ENCODE data around the gene PSMD2.
"Not testable (repeated sequence)": the region's sequence is repeated elsewhere in the genome, so short reads cannot be mapped to it uniquely, and the experiment has no call there.

PSMD2 gene

GRCh38 chr3:184321666-184322065 is 22.6 kb downstream of the PSMD2 start:
- DNase-seq: no peak

GRCh38 chr3:184322731-184323487 is 23.9 kb downstream of the PSMD2 start:
- no peak for DNase-seq

GRCh38 chr3:184323696-184324095 is 24.7 kb downstream of the PSMD2 start:
- no peak for DNase-seq

- DNase-seq: no peak
Measured at GRCh38 chr3:184325269-184325668, 26.2 kb downstream of the PSMD2 start.

- DNase-seq: no peak
Measured at GRCh38 chr3:184325715-184326369, 26.8 kb downstream of the PSMD2 start.

GRCh38 chr3:184327171-184327570 is 28.1 kb downstream of the PSMD2 start:
- no peak for DNase-seq

- DNase-seq: no peak
Measured at GRCh38 chr3:184328516-184328915, 29.5 kb downstream of the PSMD2 start.

GRCh38 chr3:184332370-184333090 is 33.5 kb downstream of the PSMD2 start:
- DNase-seq: no peak

- DNase-seq: no peak
Measured at GRCh38 chr3:184333190-184333589, 34.1 kb downstream of the PSMD2 start.

- no peak for DNase-seq
Measured at GRCh38 chr3:184333700-184334099, 34.7 kb downstream of the PSMD2 start.

- no peak for DNase-seq
Measured at GRCh38 chr3:184334470-184335158, 35.6 kb downstream of the PSMD2 start.

GRCh38 chr3:184335291-184335660 is 36.2 kb downstream of the PSMD2 start:
- no peak for DNase-seq

- DNase-seq: peak; percentile 92
Measured at GRCh38 chr3:184335661-184336546, 36.9 kb downstream of the PSMD2 start.

- DNase-seq: peak; percentile 57
Measured at GRCh38 chr3:184336547-184337398, 37.7 kb downstream of the PSMD2 start.

GRCh38 chr3:184337399-184337714 is 38.3 kb downstream of the PSMD2 start, which contains the start of gene FAM131A:
Gene FAM131A (plus strand): TSS chr3:184337600. CDS start chr3:184337631, 31 bp downstream.
- peak; percentile 86 for DNase-seq

GRCh38 chr3:184337981-184338380 is 38.9 kb downstream of the PSMD2 start:
- no peak for DNase-seq

GRCh38 chr3:184338511-184338945 is 39.5 kb downstream of the PSMD2 start:
- peak; percentile 93 for DNase-seq

GRCh38 chr3:184339001-184339400 is 40.0 kb downstream of the PSMD2 start:
- no peak for DNase-seq

GRCh38 chr3:184339451-184340135 is 40.6 kb downstream of the PSMD2 start:
- not testable (repeated sequence) for DNase-seq

- no peak for DNase-seq
Measured at GRCh38 chr3:184341925-184342324, 42.9 kb downstream of the PSMD2 start.
